NB4 (cell line): ENCODE results near the gene ALPK3.

ENCODE experiments used
- CTCF ChIP-seq: IDR thresholded peaks from one replicate; pipeline ENCODE4 v1.5.1; 2012; ENCODE audit warnings: low read depth, low read length
- MAX ChIP-seq: IDR thresholded peaks from 2 replicates; pipeline ENCODE4 v1.6.1; 2011; ENCODE audit warnings: low read depth, low read length
- MYC ChIP-seq: IDR thresholded peaks from 2 replicates; pipeline ENCODE4 v1.6.1; 2011; ENCODE audit warnings: low read depth, low read length
- POLR2A ChIP-seq: IDR thresholded peaks from 2 replicates; pipeline ENCODE4 v1.6.1; 2011; ENCODE audit warnings: mild to moderate bottlenecking; ENCODE audit not compliant: insufficient read length; ENCODE audit errors: extremely low read depth

- TF ChIP-seq CTCF (no peak), MAX (no peak), POLR2A (no peak), MYC (no peak)
Measured at GRCh38 chr15:84800365-84800806, 16.8 kb upstream of the ALPK3 start.
